ENCODE measurements around the gene RNF14.

RNF14 gene

DNA sequence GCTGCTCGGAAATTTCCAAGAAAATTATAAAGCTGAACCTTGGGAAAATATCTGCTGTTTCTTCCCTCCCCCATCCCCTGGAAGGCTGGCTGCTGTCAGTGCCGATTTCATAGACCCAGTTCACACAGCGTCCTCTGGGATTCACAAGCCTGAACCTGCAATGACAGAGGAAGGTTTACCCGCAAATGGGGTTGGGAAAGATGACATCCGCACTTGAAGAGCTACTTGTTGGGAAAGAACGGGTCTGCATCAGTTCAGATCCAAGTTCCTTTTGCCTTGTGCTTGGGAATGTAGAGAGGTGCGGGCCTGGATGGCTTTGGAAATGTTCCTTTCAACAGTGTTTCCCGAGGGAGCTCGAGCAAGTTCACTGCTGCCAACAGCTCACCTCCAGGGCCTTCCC lies 24.8 kb upstream of the RNF14 start:
- CTCF ChIA-PET: interaction anchor here (0.7 to 1.7 kb wide), 6 partner anchors 14 to 252 kb away, joined by 3 to 8 read pairs (median 4); partner anchors contain the start of genes DELE1 and PCDH12
- Histone ChIP-seq H3K4me3 (ENCODE audit: low read depth, low read length) (no peak overlapping the region), H3K4me1 (ENCODE audit: control insufficient read depth, insufficient read depth, low read length) (no peaks in the 10 kb centered on the region), H3K36me3 (ENCODE audit: control insufficient read depth in 2 of 2, insufficient read depth in 1 of 2, low read length in 2 of 2) (peaks cover 3 to 13% of the 10 kb centered on the region in 2 experiments; a peak in 2 of 3 replicates), H3K9me3 (ENCODE audit: control insufficient read depth, insufficient read depth, low read depth, low read length) (no peaks in the 10 kb centered on the region), H3K27ac (ENCODE audit: extremely low read depth, low read depth, low read length) (no peak overlapping the region)
- TF ChIP-seq ZNF645 (tag by site-specific recombination; IDR thresholded peaks at IDR 0.05): no peak
- no peak for TF ChIP-seq SP7 (tag by site-specific recombination; IDR thresholded peaks at IDR 0.05)
- TF ChIP-seq KLF10 (tag by site-specific recombination; IDR thresholded peaks at IDR 0.05): no peak
- no peak for TF ChIP-seq KLF8 (tag by site-specific recombination; IDR thresholded peaks at IDR 0.05)
- TF ChIP-seq YY2 (tag by site-specific recombination; IDR thresholded peaks at IDR 0.05): no peak
- TF ChIP-seq, protein P1, sequence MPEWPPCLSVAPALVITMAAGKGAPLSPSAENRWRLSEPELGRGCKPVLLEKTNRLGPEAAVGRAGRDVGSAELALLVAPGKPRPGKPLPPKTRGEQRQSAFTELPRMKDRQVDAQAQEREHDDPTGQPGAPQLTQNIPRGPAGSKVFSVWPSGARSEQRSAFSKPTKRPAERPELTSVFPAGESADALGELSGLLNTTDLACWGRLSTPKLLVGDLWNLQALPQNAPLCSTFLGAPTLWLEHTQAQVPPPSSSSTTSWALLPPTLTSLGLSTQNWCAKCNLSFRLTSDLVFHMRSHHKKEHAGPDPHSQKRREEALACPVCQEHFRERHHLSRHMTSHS (tag by site-specific recombination; IDR thresholded peaks at IDR 0.05): no peak
- no peak for TF ChIP-seq GLIS2 (tag by site-specific recombination; IDR thresholded peaks at IDR 0.05)
- no peak for TF ChIP-seq PATZ1 (tag by site-specific recombination; IDR thresholded peaks at IDR 0.05)
- TF ChIP-seq, protein P2, sequence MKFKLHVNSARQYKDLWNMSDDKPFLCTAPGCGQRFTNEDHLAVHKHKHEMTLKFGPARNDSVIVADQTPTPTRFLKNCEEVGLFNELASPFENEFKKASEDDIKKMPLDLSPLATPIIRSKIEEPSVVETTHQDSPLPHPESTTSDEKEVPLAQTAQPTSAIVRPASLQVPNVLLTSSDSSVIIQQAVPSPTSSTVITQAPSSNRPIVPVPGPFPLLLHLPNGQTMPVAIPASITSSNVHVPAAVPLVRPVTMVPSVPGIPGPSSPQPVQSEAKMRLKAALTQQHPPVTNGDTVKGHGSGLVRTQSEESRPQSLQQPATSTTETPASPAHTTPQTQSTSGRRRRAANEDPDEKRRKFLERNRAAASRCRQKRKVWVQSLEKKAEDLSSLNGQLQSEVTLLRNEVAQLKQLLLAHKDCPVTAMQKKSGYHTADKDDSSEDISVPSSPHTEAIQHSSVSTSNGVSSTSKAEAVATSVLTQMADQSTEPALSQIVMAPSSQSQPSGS (tag by site-specific recombination; IDR thresholded peaks at IDR 0.05; ENCODE audit: low read depth): no peak
- no peak for TF ChIP-seq IKZF3 (tag by site-specific recombination; IDR thresholded peaks at IDR 0.05)
- no peak for TF ChIP-seq ZBTB26 (tag by site-specific recombination; optimal IDR thresholded peaks at IDR 0.05)
- no peak for TF ChIP-seq ZNF221 (tag by site-specific recombination; IDR thresholded peaks at IDR 0.05; ENCODE audit: borderline replicate concordance)
- TF ChIP-seq ZSCAN5A (tag by site-specific recombination; IDR thresholded peaks at IDR 0.05): no peak
- TF ChIP-seq ZNF510 (tag by site-specific recombination; IDR thresholded peaks at IDR 0.05; ENCODE audit: insufficient replicate concordance): no peak
- no peak for TF ChIP-seq ZNF404 (tag by site-specific recombination; IDR thresholded peaks at IDR 0.05)
- TF ChIP-seq ZBTB20 (tag by site-specific recombination; IDR thresholded peaks at IDR 0.05): no peak
- no peak for TF ChIP-seq ZNF76 (tag by site-specific recombination; IDR thresholded peaks at IDR 0.05; ENCODE audit: borderline replicate concordance, low read depth)
- POLR2A ChIA-PET: interaction anchor here (1.9 kb wide), 1 partner anchor 20 kb away, joined by 5 read pairs; the partner anchor contains the start of gene DELE1

Data from HEK293 (cell line).